H9 (cell line): Measurements from ENCODE around the gene IQCM. TPM values are rescaled to one million over a fixed set of nuclear protein-coding genes. Genes with fewer than 3 reads are reported as not detected.

Source experiments
- DNase-seq: peaks from one replicate; pipeline ENCODE4 v3.0.0-alpha.2; 2017
- H2AFZ ChIP-seq: one replicate; pipeline ENCODE4 v1.6.1; 2013; ENCODE audit warnings: mild to moderate bottlenecking, low read length, control low read depth, moderate library complexity
- H2AK5ac ChIP-seq: 2 replicates; pipeline ENCODE4 v1.6.1; 2013; ENCODE audit warnings: low read length, control low read depth, mixed read lengths; ENCODE audit not compliant: insufficient read length
- H2BK120ac ChIP-seq: one replicate; pipeline ENCODE4 v1.6.1; 2013; ENCODE audit warnings: low read depth, mild to moderate bottlenecking, low read length, control low read depth, inconsistent platforms; ENCODE audit not compliant: poor library complexity, severe bottlenecking
- H2BK12ac ChIP-seq: 2 replicates; pipeline ENCODE4 v1.6.1; 2013; ENCODE audit warnings: low read length, control low read depth, mixed read lengths, low read depth; ENCODE audit not compliant: insufficient read length
- H2BK15ac ChIP-seq: 2 replicates; pipeline ENCODE4 v1.6.1; 2013; ENCODE audit warnings: low read depth, low read length, control low read depth
- H2BK20ac ChIP-seq: one replicate; pipeline ENCODE4 v1.6.1; 2013; ENCODE audit warnings: low read depth, mild to moderate bottlenecking, low read length, control low read depth, inconsistent platforms; ENCODE audit not compliant: poor library complexity, severe bottlenecking
- H2BK5ac ChIP-seq: 2 replicates; pipeline ENCODE4 v1.6.1; 2013; ENCODE audit warnings: low read length, control low read depth, mixed read lengths; ENCODE audit not compliant: insufficient read length
- H3K14ac ChIP-seq: 2 replicates; pipeline ENCODE4 v1.6.1; 2013; ENCODE audit warnings: low read length, control low read depth; ENCODE audit not compliant: insufficient read depth
- H3K18ac ChIP-seq: 2 replicates; pipeline ENCODE4 v1.6.1; 2013; ENCODE audit warnings: low read depth, mild to moderate bottlenecking, mixed read lengths, low read length, control low read depth; ENCODE audit not compliant: insufficient read length
- H3K23ac ChIP-seq: 2 replicates; pipeline ENCODE4 v1.6.1; 2013; ENCODE audit warnings: low read length, control low read depth, mixed read lengths, low read depth; ENCODE audit not compliant: insufficient read length
- H3K23me2 ChIP-seq: 2 replicates; pipeline ENCODE4 v1.6.1; 2013; ENCODE audit warnings: low read depth, mild to moderate bottlenecking, mixed read lengths, low read length, control low read depth; ENCODE audit not compliant: insufficient read length, poor library complexity, severe bottlenecking
- H3K27ac ChIP-seq: 2 replicates; pipeline ENCODE4 v1.5.1; 2013; ENCODE audit warnings: low read length, control low read depth, mixed read lengths, low read depth; ENCODE audit not compliant: insufficient read length
- H3K27me3 ChIP-seq: 2 replicates; pipeline ENCODE4 v1.6.1; 2013; ENCODE audit warnings: low read length, control low read depth, inconsistent platforms; ENCODE audit not compliant: insufficient read depth
- H3K4ac ChIP-seq: 2 replicates; pipeline ENCODE4 v1.6.1; 2013; ENCODE audit warnings: low read depth, mild to moderate bottlenecking, control low read depth, inconsistent platforms, low read length, moderate library complexity
- H3K4me1 ChIP-seq: 2 replicates; pipeline ENCODE4 v1.6.1; 2013; ENCODE audit warnings: low read length, control low read depth, inconsistent platforms; ENCODE audit not compliant: insufficient read depth
- H3K4me2 ChIP-seq: 2 replicates; pipeline ENCODE4 v1.6.1; 2013; ENCODE audit warnings: low read length, control low read depth, mixed read lengths; ENCODE audit not compliant: insufficient read length, insufficient read depth
- H3K56ac ChIP-seq: 2 replicates; pipeline ENCODE4 v1.6.1; 2013; ENCODE audit warnings: low read depth, mild to moderate bottlenecking, mixed read lengths, low read length, control low read depth; ENCODE audit not compliant: insufficient read length
- H3K79me1 ChIP-seq: 2 replicates; pipeline ENCODE4 v1.6.1; 2013; ENCODE audit warnings: low read depth, mild to moderate bottlenecking, moderate library complexity, low read length, control low read depth, inconsistent platforms; ENCODE audit not compliant: insufficient read depth, poor library complexity, severe bottlenecking
- H3K79me2 ChIP-seq: 2 replicates; pipeline ENCODE4 v1.6.1; 2013; ENCODE audit warnings: low read length, control low read depth, inconsistent platforms; ENCODE audit not compliant: insufficient read depth
- H3K9ac ChIP-seq: 2 replicates; pipeline ENCODE4 v1.6.1; 2013; ENCODE audit warnings: low read length, control low read depth, mixed read lengths; ENCODE audit not compliant: insufficient read length; ENCODE audit errors: extremely low read depth
- H3K9me3 ChIP-seq: one replicate; pipeline ENCODE4 v1.6.1; 2013; ENCODE audit warnings: low read depth, low read length, inconsistent platforms; ENCODE audit not compliant: control insufficient read depth
- H3T11ph ChIP-seq: one replicate; pipeline ENCODE4 v1.6.1; 2013; ENCODE audit warnings: mild to moderate bottlenecking, low read length, control low read depth, inconsistent platforms
- H4K20me1 ChIP-seq: one replicate; pipeline ENCODE4 v1.6.1; 2013; ENCODE audit not compliant: control insufficient read depth, insufficient read length, insufficient read depth
- H4K5ac ChIP-seq: 2 replicates; pipeline ENCODE4 v1.6.1; 2013; ENCODE audit warnings: low read depth, mild to moderate bottlenecking, mixed read lengths, low read length, control low read depth; ENCODE audit not compliant: insufficient read length
- H4K8ac ChIP-seq: replicated peaks from 2 replicates; pipeline ENCODE4 v1.6.1; 2013; ENCODE audit warnings: low read length, control low read depth, mixed read lengths, low read depth; ENCODE audit not compliant: insufficient read length
- H4K91ac ChIP-seq: 2 replicates; pipeline ENCODE4 v1.6.1; 2013; ENCODE audit warnings: low read depth, mild to moderate bottlenecking, moderate library complexity, mixed read lengths, low read length, control low read depth; ENCODE audit not compliant: insufficient read length
- H3K27ac Mint-ChIP-seq, 3 experiments: 2 replicates in 2 of 3; 3 replicates in 1 of 3; pipeline ENCODE4 v1.8.0; 2020 to 2021; ENCODE audit warnings: mixed read lengths in 3 of 3, mild to moderate bottlenecking in 1 of 3, moderate library complexity in 1 of 3
- H3K27me3 Mint-ChIP-seq: 2 replicates; pipeline ENCODE4 v1.8.0; 2021; ENCODE audit warnings: low read depth, mild to moderate bottlenecking, moderate library complexity, mixed read lengths
- H3K36me3 Mint-ChIP-seq, 3 experiments: 2 replicates in 2 of 3; 3 replicates in 1 of 3; pipeline ENCODE4 v1.8.0; 2020 to 2021; ENCODE audit warnings: low read depth in 3 of 3, mixed read lengths in 3 of 3; ENCODE audit not compliant: insufficient read depth in 1 of 3
- H3K4me1 Mint-ChIP-seq, 2 experiments: 2 replicates each; pipeline ENCODE4 v1.8.0; 2020; ENCODE audit warnings: mixed read lengths in 2 of 2
- H3K4me3 Mint-ChIP-seq, 2 experiments: 2 replicates in 1 of 2; 3 replicates in 1 of 2; pipeline ENCODE4 v1.8.0; 2020 to 2021; ENCODE audit warnings: mild to moderate bottlenecking in 2 of 2, mixed read lengths in 2 of 2, moderate library complexity in 1 of 2
- H3K9me3 Mint-ChIP-seq, 2 experiments: 2 replicates in 1 of 2; 3 replicates in 1 of 2; pipeline ENCODE4 v1.8.0; 2020; ENCODE audit warnings: mild to moderate bottlenecking in 2 of 2, mixed read lengths in 2 of 2, moderate library complexity in 1 of 2
- CTCF ChIP-seq: fragments of 200-600 bp; sonication (generic); conservative IDR thresholded peaks from 3 replicates; pipeline ENCODE4 v1.8.0; 2021; ENCODE audit warnings: antibody characterized with exemption, mild to moderate bottlenecking
- total RNA-seq: library from RNA; stranded (reverse); gene quantifications from 2 replicates; pipeline ENCODE4 v1.2.1, GENCODE V29; 2021

IQCM gene
- total RNA-seq, 1 experiment from 2014 or later, result 0.15 TPM

GRCh38 chr4:149793459-149793858 lies 22.2 kb downstream of the IQCM start:
- H3K4me1 ChIP-seq, result no peaks in the 10 kb centered on the region
- no peaks in the 10 kb centered on the region for H3K23me2 ChIP-seq
- H2AK5ac ChIP-seq, result no peak overlapping the region
- no peak overlapping the region for H2BK5ac ChIP-seq
- Mint-ChIP-seq H3K4me1 (no peaks in the 10 kb centered on the region), H3K27ac (no peak overlapping the region), H3K9me3 (no peaks in the 10 kb centered on the region), H3K36me3 (no peaks in the 10 kb centered on the region), H3K4me3 (no peak overlapping the region), H3K27me3 (no peaks in the 10 kb centered on the region)
- H3T11ph ChIP-seq, result no peak overlapping the region
- no peak overlapping the region for H2BK120ac ChIP-seq
- H4K91ac ChIP-seq, result no peak overlapping the region
- no peak for TF ChIP-seq CTCF
- no peak overlapping the region for H3K9ac ChIP-seq
- no peaks in the 10 kb centered on the region for H3K27me3 ChIP-seq
- no peak overlapping the region for H2BK15ac ChIP-seq
- H4K5ac ChIP-seq, result no peak overlapping the region
- H2BK12ac ChIP-seq, result no peak overlapping the region
- no peak overlapping the region for H3K4ac ChIP-seq
- no peak overlapping the region for H3K27ac ChIP-seq
- no peak overlapping the region for H4K8ac ChIP-seq
- H3K4me2 ChIP-seq, result no peak overlapping the region
- no peaks in the 10 kb centered on the region for H4K20me1 ChIP-seq
- no peaks in the 10 kb centered on the region for H3K79me2 ChIP-seq
- H3K18ac ChIP-seq, result no peak overlapping the region
- H3K23ac ChIP-seq, result no peak overlapping the region
- no peak overlapping the region for H2AFZ ChIP-seq
- no peaks in the 10 kb centered on the region for H3K79me1 ChIP-seq
- H3K14ac ChIP-seq, result no peak overlapping the region
- no peak overlapping the region for H2BK20ac ChIP-seq
- no peak overlapping the region for H3K56ac ChIP-seq
- no peaks in the 10 kb centered on the region for H3K9me3 ChIP-seq
- DNase-seq, result no peak
